OCI-M2 (cell line): ENCODE measurements around the gene DISP2.

Experiments
- DNase-seq: peaks from one replicate; lab custom pipeline; 2025; ENCODE audit not compliant: unreplicated experiment; lab: John Stamatoyannopoulos, UW

DISP2 gene

GRCh38 chr15:40342416-40343320 lies 15.4 kb upstream of the DISP2 start:
- DNase-seq: no peak

GRCh38 chr15:40343512-40343911 lies 14.5 kb upstream of the DISP2 start:
- DNase-seq: no peak

DNA sequence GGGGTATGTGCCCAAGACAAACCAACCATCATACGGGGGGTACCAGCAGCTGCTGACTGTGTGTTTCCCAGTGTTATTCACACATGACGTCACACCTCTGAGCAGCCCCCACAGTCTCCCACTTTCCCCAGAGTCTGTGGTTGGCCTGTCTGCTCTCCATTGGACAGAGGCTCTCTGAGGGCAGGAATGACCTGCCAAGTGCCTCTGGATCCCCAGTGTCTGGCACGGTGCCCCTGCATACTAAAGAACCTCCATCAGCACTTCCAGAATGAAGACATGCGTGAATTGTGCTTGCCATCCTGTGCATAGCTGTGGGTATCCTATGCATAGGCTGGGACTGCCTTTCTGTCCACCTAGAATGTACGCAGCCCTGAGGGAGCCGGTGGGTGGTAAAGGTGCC lies 13.8 kb upstream of the DISP2 start:
- DNase-seq: no peak

DNA sequence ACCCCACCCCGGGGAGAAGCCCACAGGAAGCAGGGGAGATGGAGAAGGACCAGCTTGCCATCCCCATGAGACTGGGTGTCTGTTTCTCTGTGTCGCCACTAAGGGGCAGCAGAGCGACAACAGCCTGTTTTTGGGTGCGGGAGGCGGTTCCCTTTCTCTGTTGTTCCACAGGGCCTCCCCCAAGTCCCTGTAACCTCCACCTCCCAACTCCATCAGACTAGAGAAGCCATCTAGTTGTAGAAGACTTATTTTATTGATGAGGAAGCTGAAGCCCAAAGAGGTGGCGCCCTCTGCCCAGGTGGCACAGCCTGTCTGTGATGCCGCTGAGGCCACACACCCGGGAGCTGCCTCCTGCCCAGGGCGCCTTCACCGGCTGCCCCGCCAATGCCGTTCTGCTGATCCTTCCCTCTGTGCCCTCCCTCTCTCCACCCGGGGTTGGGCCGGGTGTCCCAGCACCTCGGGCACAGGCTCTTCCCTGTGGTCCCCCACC lies 13.3 kb upstream of the DISP2 start:
- no peak for DNase-seq

GRCh38 chr15:40345225-40345866 lies 12.7 kb upstream of the DISP2 start:
- DNase-seq: no peak

GRCh38 chr15:40345867-40346578 lies 12.0 kb upstream of the DISP2 start:
- DNase-seq: no peak

DNA sequence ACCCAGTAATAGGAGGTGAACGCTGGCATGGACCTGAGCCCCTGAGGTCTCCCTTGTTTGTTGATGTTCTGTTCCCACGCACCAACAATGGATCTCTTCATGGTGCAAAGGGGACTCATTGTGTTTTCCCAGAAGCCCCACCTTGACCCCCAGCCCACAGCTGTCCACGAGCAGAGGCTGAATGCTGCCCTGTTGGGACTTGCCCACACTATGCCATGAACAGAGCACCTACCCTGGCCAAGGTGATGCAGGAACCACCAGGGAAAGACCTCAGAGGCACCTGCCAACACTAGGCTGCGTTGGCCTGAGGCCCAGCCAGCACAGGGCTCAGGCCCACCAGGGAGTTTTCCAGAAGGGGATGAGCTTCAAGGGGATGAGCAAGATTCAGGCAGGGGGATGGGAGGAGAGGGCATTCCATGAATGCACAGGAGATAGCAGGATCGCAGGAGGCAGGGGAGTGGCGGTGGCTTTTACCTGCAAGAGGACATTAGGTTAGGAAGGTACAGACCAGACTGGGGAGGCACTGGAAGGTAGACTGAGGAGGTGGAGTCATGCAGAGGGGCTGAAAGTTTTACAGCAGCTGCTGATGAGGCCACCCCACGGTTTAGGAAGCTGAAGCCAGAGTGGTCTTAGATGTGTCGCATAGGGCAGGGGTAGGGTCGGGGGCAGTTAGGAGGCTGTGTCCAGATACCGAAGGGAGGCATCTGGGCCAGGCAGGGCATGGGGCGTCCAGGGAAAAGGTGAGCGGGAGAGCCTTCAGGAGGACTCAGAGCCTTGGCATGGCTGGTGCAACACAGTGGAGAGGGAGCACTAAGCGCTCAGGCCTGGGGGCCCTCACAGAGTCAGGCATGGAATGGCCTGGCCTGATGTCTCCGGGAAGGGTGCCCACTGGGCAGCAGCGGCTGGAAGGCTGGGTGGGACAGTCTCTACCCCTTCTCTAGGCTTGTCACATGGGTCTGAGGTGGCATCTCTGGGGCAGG lies 11.2 kb upstream of the DISP2 start:
- DNase-seq: no peak

- no peak for DNase-seq
These were observed 10.2 kb upstream of the DISP2 start for GRCh38 chr15:40347559-40348473.

- DNase-seq: no peak
These were observed 9.5 kb upstream of the DISP2 start for GRCh38 chr15:40348474-40348870.

GRCh38 chr15:40349163-40349562 lies 8.9 kb upstream of the DISP2 start:
- DNase-seq: no peak

DNA sequence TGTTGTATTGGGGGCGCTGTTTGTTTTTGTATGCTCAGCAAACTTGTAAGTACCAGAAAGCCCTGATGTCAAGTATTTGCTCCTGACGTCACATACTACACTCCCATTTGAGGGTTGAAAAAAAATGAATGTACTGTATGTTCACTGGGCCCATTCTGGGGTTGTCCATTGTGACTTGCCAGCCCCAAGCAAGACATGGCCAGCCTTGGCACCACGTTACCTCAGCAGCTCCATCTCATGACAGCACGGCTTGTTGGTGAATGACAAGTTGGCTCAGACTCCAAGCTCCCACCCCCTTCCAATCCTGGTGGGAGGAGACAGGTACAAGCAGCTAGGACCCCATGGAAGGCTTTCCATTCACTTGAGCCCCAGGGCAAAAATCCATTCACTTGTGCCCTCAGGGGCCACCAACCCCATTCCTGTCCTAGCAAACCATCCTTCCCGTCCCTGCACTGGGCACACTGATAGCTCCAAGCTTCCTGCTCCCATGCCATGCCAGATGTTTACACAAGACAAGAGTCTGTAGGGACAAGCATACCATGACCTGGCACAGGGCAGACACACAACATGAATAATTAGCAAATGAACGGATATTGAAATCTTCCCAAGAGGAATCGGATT lies 5.6 kb upstream of the DISP2 start:
- DNase-seq: no peak

GRCh38 chr15:40353697-40354096 lies 4.3 kb upstream of the DISP2 start:
- DNase-seq: no peak

- no peak for DNase-seq
These were observed 3.4 kb upstream of the DISP2 start for GRCh38 chr15:40354408-40355171.

DNA sequence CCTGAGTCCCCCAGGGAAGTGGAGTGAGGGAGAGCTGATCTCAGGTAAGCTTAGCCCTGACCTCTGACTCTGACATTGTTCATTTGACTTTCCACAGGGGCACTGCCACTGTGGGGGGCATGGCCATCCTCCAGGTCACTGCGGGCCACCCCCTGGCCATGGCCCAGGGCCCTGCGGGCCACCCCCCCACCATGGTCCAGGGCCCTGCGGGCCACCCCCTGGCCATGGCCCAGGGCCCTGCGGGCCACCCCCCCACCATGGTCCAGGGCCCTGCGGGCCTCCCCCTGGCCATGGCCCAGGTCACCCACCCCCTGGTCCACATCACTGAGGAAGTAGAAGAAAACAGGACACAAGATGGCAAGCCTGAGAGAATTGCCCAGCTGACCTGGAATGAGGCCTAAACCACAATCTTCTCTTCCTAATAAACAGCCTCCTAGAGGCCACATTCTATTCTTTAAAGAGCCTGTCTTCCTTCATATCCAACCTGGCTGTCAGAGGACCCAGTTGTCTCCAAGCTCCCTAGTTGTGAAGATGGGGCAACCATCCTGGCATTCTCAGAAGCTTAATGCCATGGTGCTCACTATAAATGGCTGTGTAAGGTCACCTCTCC lies 1.9 kb upstream of the DISP2 start:
- no peak for DNase-seq

GRCh38 chr15:40357246-40357645 lies 773 bp upstream of the DISP2 start:
- no peak for DNase-seq

GRCh38 chr15:40358471-40359353 lies 693 bp downstream of the DISP2 start:
- DNase-seq: no peak

DNA sequence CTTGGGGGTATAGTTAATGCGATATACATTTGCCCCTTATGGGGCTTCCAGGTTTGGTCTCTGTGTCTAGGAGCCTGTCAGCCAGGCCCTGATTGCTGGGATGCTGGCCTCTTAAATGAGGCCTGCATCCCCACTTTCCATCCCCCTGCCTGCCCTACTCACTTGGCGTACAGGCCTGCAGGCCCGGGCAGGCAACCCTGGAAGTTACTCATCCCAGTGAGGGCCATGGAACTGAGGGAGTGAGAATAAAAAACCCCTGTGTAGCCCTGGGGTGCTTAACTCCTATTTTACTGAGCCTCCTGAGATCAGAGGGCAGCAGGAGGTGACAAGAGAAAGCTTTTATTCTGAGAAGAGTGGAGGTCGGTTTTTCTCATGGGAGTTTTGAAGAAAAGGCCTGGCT lies 2.0 kb downstream of the DISP2 start:
- DNase-seq: no peak
